Nephron progenitor cell (in vitro differentiated cells): Measurements from ENCODE around the gene CTNND2.
"Not testable (repeated sequence)": the region's sequence is repeated elsewhere in the genome, so short reads cannot be mapped to it uniquely, and the experiment has no call there.

Source experiments
- DNase-seq: peaks from one replicate; pipeline ENCODE4 v3.0.0; 2021
- H3K27ac Mint-ChIP-seq: 2 replicates; pipeline ENCODE4 v1.8.0; 2021; ENCODE audit warnings: mild to moderate bottlenecking, moderate library complexity, mixed read lengths
- H3K27me3 Mint-ChIP-seq: 2 replicates; pipeline ENCODE4 v1.8.0; 2021; ENCODE audit warnings: mild to moderate bottlenecking, low read depth, mixed read lengths; ENCODE audit not compliant: poor library complexity
- H3K36me3 Mint-ChIP-seq: 2 replicates; pipeline ENCODE4 v1.8.0; 2021; ENCODE audit warnings: low read depth, mixed read lengths
- H3K4me1 Mint-ChIP-seq: 2 replicates; pipeline ENCODE4 v1.8.0; 2021; ENCODE audit warnings: mixed read lengths
- H3K4me3 Mint-ChIP-seq: 2 replicates; pipeline ENCODE4 v1.8.0; 2021; ENCODE audit warnings: mild to moderate bottlenecking, moderate library complexity, mixed read lengths
- H3K9me3 Mint-ChIP-seq: 2 replicates; pipeline ENCODE4 v1.8.0; 2021; ENCODE audit warnings: mild to moderate bottlenecking, moderate library complexity, mixed read lengths
- TF ChIP-seq, protein P1 (sequence below): fragments of 200-600 bp; sonication (generic); IDR thresholded peaks from 2 replicates; pipeline ENCODE4 v1.5.0; 2021; ENCODE audit warnings: antibody characterized with exemption

CTNND2 gene

DNA sequence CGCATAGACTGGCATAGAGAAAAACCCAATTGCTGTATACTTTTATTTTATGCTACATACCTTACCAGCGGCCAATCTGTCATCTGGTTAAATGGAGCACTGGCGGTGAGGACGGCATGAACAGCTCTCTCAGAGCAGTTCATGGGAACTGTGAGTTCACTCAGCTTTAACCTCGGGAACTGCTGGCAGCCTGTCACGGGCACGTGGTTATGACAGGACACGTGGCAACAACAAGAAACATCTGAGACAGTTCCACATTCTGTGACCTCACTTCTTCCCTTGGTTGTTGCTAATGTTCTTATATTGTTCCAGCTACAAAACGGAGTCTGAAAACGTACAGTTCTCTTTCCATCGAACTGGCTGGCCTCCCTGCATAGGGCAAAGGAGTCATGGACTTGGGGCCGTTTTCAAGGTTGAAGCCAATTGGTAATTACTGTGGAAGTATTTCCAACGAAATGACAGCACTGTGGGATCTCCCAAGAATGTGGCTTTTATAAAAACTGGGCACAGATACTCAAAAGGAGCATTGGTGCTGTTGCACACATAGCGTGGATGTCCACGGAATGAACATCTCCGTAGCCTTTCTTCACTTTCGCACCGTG, 896.9 kb downstream of the CTNND2 start:
- Mint-ChIP-seq H3K9me3 (peaks cover 9% of the 10 kb centered on the region), H3K36me3 (no peaks in the 10 kb centered on the region), H3K27me3 (peaks cover 11% of the 10 kb centered on the region), H3K4me1 (peaks cover 5% of the 10 kb centered on the region), H3K4me3 (no peak overlapping the region), H3K27ac (no peak overlapping the region)
- TF ChIP-seq, protein P1, sequence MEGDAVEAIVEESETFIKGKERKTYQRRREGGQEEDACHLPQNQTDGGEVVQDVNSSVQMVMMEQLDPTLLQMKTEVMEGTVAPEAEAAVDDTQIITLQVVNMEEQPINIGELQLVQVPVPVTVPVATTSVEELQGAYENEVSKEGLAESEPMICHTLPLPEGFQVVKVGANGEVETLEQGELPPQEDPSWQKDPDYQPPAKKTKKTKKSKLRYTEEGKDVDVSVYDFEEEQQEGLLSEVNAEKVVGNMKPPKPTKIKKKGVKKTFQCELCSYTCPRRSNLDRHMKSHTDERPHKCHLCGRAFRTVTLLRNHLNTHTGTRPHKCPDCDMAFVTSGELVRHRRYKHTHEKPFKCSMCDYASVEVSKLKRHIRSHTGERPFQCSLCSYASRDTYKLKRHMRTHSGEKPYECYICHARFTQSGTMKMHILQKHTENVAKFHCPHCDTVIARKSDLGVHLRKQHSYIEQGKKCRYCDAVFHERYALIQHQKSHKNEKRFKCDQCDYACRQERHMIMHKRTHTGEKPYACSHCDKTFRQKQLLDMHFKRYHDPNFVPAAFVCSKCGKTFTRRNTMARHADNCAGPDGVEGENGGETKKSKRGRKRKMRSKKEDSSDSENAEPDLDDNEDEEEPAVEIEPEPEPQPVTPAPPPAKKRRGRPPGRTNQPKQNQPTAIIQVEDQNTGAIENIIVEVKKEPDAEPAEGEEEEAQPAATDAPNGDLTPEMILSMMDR: no peak
- DNase-seq: no peak

DNA sequence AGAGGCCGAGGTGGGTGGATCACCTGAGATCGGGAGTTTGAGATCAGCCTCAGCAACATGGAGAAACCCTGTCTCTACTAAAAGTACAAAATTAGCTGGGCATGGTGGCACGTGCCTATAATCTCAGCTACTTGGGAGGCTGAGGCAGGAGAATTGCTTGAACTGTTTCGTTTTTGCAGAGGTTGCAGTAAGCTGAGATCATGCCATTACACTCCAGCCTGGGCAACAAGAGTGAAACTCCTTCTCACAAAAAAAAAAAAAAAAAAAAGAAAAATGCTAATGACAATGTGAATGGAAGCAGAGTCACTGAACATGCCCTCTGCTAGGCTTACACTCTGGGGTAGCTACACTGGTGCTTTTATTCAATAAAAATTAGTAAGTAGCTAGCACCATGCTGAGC, 899.7 kb downstream of the CTNND2 start:
- not testable (repeated sequence) for H3K27ac Mint-ChIP-seq, DNase-seq, H3K9me3 Mint-ChIP-seq, H3K4me1 Mint-ChIP-seq, H3K36me3 Mint-ChIP-seq, H3K4me3 Mint-ChIP-seq
- peaks cover 13% of the 10 kb centered on the region for H3K27me3 Mint-ChIP-seq

DNA sequence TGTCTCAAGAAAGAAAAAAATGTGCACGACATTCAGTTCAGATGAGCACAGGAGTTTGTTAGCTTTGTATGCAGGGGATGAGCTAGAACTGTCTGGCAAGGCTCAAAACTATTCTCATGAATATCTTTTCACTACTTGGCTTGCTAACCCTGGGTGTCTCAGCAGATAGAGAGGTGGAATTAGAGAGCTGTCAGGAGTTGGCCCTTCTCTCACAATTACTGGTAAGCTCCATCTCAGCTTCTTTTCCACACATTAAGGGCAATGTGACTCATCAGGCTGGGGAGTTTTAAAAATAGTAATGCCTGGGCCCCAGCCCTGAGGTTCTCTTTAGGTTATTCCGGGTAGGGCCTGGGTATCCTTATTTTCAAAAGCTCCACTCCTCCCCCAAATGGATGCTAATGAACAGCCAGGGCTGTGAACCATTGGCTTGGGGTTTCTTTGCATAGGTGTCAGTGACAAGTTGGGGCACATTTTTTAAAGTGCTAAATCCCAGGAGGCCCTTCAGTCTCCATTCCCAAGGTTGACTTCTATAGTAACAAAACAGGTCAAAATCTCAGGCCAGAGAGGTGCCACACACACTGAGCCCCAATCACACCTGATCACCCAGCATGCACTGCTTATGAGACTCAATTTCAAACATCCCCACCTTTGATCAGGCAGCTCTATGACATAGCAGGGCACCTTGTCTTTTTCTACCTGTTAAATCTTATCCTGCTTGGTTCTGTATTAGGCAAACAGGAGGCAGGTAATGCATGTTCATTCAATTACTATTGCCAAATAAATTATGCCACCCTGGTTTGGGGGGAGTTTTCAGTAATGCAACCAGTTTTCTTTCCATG, 903.5 kb downstream of the CTNND2 start:
- Mint-ChIP-seq H3K27ac (no peak overlapping the region), H3K4me3 (no peak overlapping the region), H3K4me1 (no peaks in the 10 kb centered on the region), H3K36me3 (no peaks in the 10 kb centered on the region), H3K9me3 (peaks cover 4% of the 10 kb centered on the region), H3K27me3 (peaks cover 9% of the 10 kb centered on the region)
- no peak for DNase-seq
- TF ChIP-seq, protein P1: no peak

DNA sequence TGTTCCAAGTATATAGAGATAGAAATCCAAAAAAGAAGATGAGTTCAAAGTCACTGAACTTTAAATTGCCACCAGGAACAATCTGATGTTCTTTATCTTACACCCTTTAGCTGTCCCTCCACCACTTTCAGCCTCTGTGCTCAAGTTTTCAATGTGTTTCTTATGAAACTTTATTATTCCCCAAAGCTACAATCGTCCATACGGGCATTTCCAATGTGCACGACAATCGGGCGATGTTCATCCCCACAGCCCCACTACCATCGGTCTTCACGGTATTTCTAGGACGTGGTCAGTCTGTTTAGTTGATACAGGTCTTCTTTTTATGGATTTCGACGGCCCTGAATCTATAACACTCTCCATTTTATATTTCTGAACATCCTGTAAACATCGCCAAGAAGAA, 904.5 kb downstream of the CTNND2 start:
- H3K27me3 Mint-ChIP-seq: peaks cover 6% of the 10 kb centered on the region
- TF ChIP-seq, protein P1: no peak
- H3K27ac Mint-ChIP-seq: no peak overlapping the region
- no peaks in the 10 kb centered on the region for H3K4me1 Mint-ChIP-seq
- DNase-seq: no peak
- no peak overlapping the region for H3K4me3 Mint-ChIP-seq
- peaks cover 4% of the 10 kb centered on the region for H3K36me3 Mint-ChIP-seq
- H3K9me3 Mint-ChIP-seq: peaks cover 14% of the 10 kb centered on the region

DNA sequence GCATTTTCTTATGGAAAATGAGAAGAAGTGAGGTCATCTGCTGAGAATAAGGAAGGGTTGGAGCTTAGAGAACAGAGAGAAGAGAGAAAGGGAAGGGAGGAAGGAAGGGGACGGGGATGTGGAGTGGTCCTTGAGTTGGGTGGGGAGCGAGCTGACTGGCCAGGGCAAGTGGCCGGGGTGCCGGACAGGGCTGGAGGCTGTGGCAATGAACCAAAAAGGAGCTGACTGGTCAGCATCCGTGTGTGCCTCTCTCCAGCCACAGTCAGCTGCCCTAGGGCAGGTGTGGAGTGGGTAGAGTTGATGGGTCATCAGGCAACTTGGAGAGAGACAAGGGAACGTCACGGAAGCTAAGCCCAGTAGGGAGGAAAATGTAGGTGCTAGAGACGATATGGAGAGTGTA, 908.4 kb downstream of the CTNND2 start:
- no peak for DNase-seq
- H3K27ac Mint-ChIP-seq: no peak overlapping the region
- peaks cover 4% of the 10 kb centered on the region for H3K4me1 Mint-ChIP-seq
- peaks cover 24% of the 10 kb centered on the region for H3K9me3 Mint-ChIP-seq
- no peak overlapping the region for H3K4me3 Mint-ChIP-seq
- H3K36me3 Mint-ChIP-seq: peaks cover 5% of the 10 kb centered on the region
- H3K27me3 Mint-ChIP-seq: peaks cover 5% of the 10 kb centered on the region
- TF ChIP-seq, protein P1: no peak

DNA sequence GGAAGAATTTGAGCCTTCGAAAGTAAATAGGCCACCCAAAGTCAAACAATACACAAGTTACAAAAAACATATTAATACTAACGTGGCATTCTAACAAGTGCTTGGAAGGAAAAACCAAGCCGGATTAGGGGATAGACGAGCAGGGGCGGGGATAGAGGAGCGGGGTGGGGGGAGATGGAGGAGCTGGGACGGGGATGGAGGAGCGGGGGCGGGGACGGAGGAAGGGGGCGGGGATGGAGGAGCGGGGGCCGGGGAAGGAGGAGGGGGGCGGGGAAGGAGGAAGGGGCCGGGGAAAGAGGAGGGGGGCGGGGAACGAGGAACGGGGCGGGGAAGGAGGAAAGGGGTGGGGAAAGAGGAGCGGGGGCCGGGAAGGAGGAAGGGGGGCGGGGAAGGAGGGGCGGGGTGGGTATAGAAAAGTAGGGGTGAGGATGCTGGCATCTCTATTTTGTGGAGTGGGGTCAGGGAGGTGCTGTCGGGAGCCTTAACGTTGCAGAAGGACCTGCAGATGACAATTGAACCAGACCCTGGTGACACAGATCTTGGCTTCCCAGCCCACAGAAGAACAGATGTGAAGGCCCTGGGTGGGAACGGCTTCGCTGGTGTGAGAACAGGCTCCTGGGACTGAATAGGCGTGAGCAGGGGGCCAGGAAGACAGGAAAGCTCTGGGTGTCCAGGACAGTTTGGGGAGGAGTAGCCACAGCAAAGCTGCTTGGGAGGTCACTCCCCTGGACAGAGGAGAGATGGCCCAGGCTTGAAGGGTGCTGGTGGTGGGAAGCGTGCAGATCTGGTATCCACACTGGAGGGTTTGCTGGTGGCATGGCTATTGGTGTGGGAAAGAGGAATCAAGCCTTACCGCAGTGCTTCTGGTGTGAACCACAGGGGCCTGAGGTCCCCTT, 909.9 kb downstream of the CTNND2 start:
- Mint-ChIP-seq H3K36me3 (peaks cover 5% of the 10 kb centered on the region), H3K9me3 (peaks cover 26% of the 10 kb centered on the region), H3K27ac (no peak overlapping the region), H3K4me1 (peaks cover 18% of the 10 kb centered on the region), H3K27me3 (peaks cover 13% of the 10 kb centered on the region), H3K4me3 (no peak overlapping the region)
- DNase-seq: no peak
- TF ChIP-seq, protein P1: no peak
